ENCODE measurements around the gene CALHM6. TPM values are rescaled to one million over a fixed set of nuclear protein-coding genes. Genes with fewer than 3 reads are reported as not detected.

Gene CALHM6
- total RNA-seq, 2 donors from 2014 or later: 1.3 to 2.3 TPM

- H3K27ac ChIP-seq: peak overlapping the region in 1 of 4 donors; percentile 55
- H3K36me3 ChIP-seq (replicated peaks in 1 of 2; ENCODE audit: insufficient read depth in 1 of 2, low read depth in 2 of 2): no peaks in the 10 kb centered on the region
- ATAC-seq (peak; percentile 53), DNase-seq (peak in 2 of 4 donors; percentile 45 to 53)
- intact Hi-C loops (cut with DNase I): no loop called here
- no peak overlapping the region for H3K4me3 ChIP-seq
- H3K4me1 ChIP-seq: peaks cover 11% of the 10 kb centered on the region
- no peaks in the 10 kb centered on the region for H3K27me3 ChIP-seq
- WGBS, 2 donors: 44 to 49% methylated on average over 9 of the region's 9 CpGs
- H3K9me3 ChIP-seq: no peaks in the 10 kb centered on the region
- TF ChIP-seq, protein P1, sequence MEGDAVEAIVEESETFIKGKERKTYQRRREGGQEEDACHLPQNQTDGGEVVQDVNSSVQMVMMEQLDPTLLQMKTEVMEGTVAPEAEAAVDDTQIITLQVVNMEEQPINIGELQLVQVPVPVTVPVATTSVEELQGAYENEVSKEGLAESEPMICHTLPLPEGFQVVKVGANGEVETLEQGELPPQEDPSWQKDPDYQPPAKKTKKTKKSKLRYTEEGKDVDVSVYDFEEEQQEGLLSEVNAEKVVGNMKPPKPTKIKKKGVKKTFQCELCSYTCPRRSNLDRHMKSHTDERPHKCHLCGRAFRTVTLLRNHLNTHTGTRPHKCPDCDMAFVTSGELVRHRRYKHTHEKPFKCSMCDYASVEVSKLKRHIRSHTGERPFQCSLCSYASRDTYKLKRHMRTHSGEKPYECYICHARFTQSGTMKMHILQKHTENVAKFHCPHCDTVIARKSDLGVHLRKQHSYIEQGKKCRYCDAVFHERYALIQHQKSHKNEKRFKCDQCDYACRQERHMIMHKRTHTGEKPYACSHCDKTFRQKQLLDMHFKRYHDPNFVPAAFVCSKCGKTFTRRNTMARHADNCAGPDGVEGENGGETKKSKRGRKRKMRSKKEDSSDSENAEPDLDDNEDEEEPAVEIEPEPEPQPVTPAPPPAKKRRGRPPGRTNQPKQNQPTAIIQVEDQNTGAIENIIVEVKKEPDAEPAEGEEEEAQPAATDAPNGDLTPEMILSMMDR (IDR thresholded peaks at IDR 0.05): no peak
These were observed 10.1 kb upstream of the CALHM6 start for GRCh38 chr6:116450769-116451740.

- intact Hi-C loops (cut with DNase I): no loop called here
- no peak for TF ChIP-seq POLR2A (IDR thresholded peaks at IDR 0.05)
- TF ChIP-seq, protein P1 (IDR thresholded peaks at IDR 0.05): no peak
- no peak overlapping the region for H3K27ac ChIP-seq
These were observed 9.3 kb upstream of the CALHM6 start for GRCh38 chr6:116451916-116452315.

GRCh38 chr6:116452531-116452930 is 8.6 kb upstream of the CALHM6 start:
- intact Hi-C loops (cut with DNase I): no loop called here
- H3K27me3 ChIP-seq: no peaks in the 10 kb centered on the region
- no peaks in the 10 kb centered on the region for H3K36me3 ChIP-seq (replicated peaks in 1 of 2; ENCODE audit: insufficient read depth in 1 of 2, low read depth in 2 of 2)
- H3K27ac ChIP-seq: no peak overlapping the region
- ATAC-seq (no peak), DNase-seq (no peak)
- WGBS, 2 donors: 76 to 91% methylated on average over 2 of the region's 2 CpGs
- H3K4me3 ChIP-seq: no peak overlapping the region
- H3K9me3 ChIP-seq: no peaks in the 10 kb centered on the region
- H3K4me1 ChIP-seq: peaks cover 11% of the 10 kb centered on the region
- no peak for TF ChIP-seq POLR2A (IDR thresholded peaks at IDR 0.05)
- TF ChIP-seq, protein P1 (IDR thresholded peaks at IDR 0.05): no peak

More at GRCh38 chr6:116451916-116452315, 9.3 kb upstream of the CALHM6 start:
- DNase-seq (no peak), ATAC-seq (no peak)
- H3K4me3 ChIP-seq: no peak overlapping the region
- peaks cover 11% of the 10 kb centered on the region for H3K4me1 ChIP-seq
- H3K27me3 ChIP-seq: no peaks in the 10 kb centered on the region
- no peaks in the 10 kb centered on the region for H3K36me3 ChIP-seq (replicated peaks in 1 of 2; ENCODE audit: insufficient read depth in 1 of 2, low read depth in 2 of 2)
- H3K9me3 ChIP-seq: no peaks in the 10 kb centered on the region

- Histone ChIP-seq H3K4me1 (peaks cover 6% of the 10 kb centered on the region), H3K36me3 (replicated peaks in 1 of 2; ENCODE audit: insufficient read depth in 1 of 2, low read depth in 2 of 2) (no peaks in the 10 kb centered on the region), H3K4me3 (no peak overlapping the region), H3K27me3 (no peaks in the 10 kb centered on the region), H3K9me3 (no peaks in the 10 kb centered on the region), H3K27ac (no peak overlapping the region)
- intact Hi-C loops (cut with DNase I): no loop called here
- TF ChIP-seq, protein P1 (IDR thresholded peaks at IDR 0.05): no peak
- TF ChIP-seq POLR2A (IDR thresholded peaks at IDR 0.05): no peak
- ATAC-seq (no peak), DNase-seq (no peak)
- WGBS, 2 donors: 88% methylated on average over 3 of the region's 3 CpGs
These were observed 5.1 kb upstream of the CALHM6 start for GRCh38 chr6:116456106-116456505.

Data from body of pancreas (tissue), 4 donors.